ENCODE measurements around the gene ABCD3.

Gene ABCD3

GRCh38 chr1:94537254-94537653 lies 119.1 kb downstream of the ABCD3 start:
- Histone ChIP-seq H3K14ac (ENCODE audit: low read length) (no peak overlapping the region), H2BK120ac (ENCODE audit: insufficient read depth, low read length, poor library complexity) (no peak overlapping the region), H2BK12ac (ENCODE audit: low read length) (no peak overlapping the region), H3K36me3 (ENCODE audit: control insufficient read depth in 1 of 2, insufficient read depth in 2 of 2, low read length in 2 of 2) (peaks cover 25 to 43% of the 10 kb centered on the region in 2 experiments), H3K27me3 (ENCODE audit: insufficient read depth, low read length) (no peaks in the 10 kb centered on the region), H3K79me1 (ENCODE audit: low read length) (peaks cover 12% of the 10 kb centered on the region), H4K12ac (ENCODE audit: low read depth, low read length) (no peak overlapping the region), H2BK5ac (ENCODE audit: low read depth, low read length, poor library complexity) (no peak overlapping the region), H2AK5ac (ENCODE audit: low read length) (no peak overlapping the region), H3K4me1 (ENCODE audit: control insufficient read depth in 1 of 2, insufficient read depth in 2 of 2, low read length in 2 of 2) (peaks cover 12 to 15% of the 10 kb centered on the region in 2 experiments), H3K79me2 (ENCODE audit: control insufficient read depth, insufficient read depth, low read length, poor library complexity) (peaks cover 18% of the 10 kb centered on the region), H3K4me2 (ENCODE audit: low read length) (peak overlapping the region; percentile 40), H3K9me3 (ENCODE audit: insufficient read depth, low read depth, low read length) (peaks cover 1% of the 10 kb centered on the region), H3K4me3 (ENCODE audit: low read depth, low read length) (no peak overlapping the region), H4K8ac (ENCODE audit: low read depth, low read length) (no peak overlapping the region), H3K18ac (ENCODE audit: low read length) (no peak overlapping the region), H3K27ac (ENCODE audit: low read depth, low read length) (no peak overlapping the region), H2AFZ (ENCODE audit: insufficient read depth, low read length, poor library complexity) (no peak overlapping the region), H4K91ac (ENCODE audit: low read depth, low read length) (no peak overlapping the region), H3K23ac (ENCODE audit: low read length) (peak overlapping the region; percentile 55), H3K9ac (ENCODE audit: low read length) (peak overlapping the region; percentile 41), H3K4ac (ENCODE audit: low read depth, low read length) (peak overlapping the region; percentile 3)
- DNase-seq: no peak
- WGBS (ENCODE audit: extremely low coverage, insufficient coverage, insufficient read length): no CpG with 5 or more reads among the region's 6 CpGs

DNA sequence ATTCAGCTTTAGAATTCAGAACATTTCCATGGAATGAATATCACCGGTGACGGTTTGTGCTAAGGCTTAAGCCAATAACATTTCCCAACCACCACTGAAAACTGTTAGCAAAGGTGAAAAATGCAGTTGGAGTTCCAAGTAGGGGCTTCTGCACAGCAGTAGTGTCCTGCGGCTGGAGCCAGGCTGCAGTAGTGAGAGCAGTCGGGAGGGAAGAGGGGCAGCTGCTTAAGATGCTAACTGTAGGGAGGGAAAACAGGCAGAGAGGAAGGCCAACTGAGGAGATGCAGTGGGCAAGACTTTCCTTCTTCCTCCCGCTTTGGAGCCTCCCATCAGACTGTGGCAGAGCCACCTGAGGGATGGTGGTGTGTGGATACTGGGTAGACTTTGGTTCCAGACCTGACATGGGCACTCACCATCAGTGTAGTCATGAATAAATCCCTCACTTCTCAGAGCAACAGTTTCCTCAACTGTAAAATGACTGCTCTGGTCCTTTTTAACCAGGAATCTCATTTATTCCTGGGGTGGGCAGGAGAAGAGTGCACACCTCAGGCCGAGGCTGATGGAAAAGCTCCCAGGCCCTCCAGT lies 120.1 kb downstream of the ABCD3 start:
- H3K23ac ChIP-seq (ENCODE audit: low read length): no peak overlapping the region
- H3K4me1 ChIP-seq (ENCODE audit: control insufficient read depth in 1 of 2, insufficient read depth in 2 of 2, low read length in 2 of 2): peaks cover 12 to 15% of the 10 kb centered on the region in 2 experiments
- H4K91ac ChIP-seq (ENCODE audit: low read depth, low read length): no peak overlapping the region
- H3K36me3 ChIP-seq (ENCODE audit: control insufficient read depth in 1 of 2, insufficient read depth in 2 of 2, low read length in 2 of 2): peaks cover 21 to 34% of the 10 kb centered on the region in 2 experiments
- H3K18ac ChIP-seq (ENCODE audit: low read length): peak overlapping the region; percentile 1
- no peak overlapping the region for H2AK5ac ChIP-seq (ENCODE audit: low read length)
- H2AFZ ChIP-seq (ENCODE audit: insufficient read depth, low read length, poor library complexity): peak overlapping the region; percentile 12
- peak overlapping the region; percentile 9 for H3K9ac ChIP-seq (ENCODE audit: low read length)
- no peak overlapping the region for H2BK12ac ChIP-seq (ENCODE audit: low read length)
- no peak overlapping the region for H3K27ac ChIP-seq (ENCODE audit: low read depth, low read length)
- peak overlapping the region; percentile 22 for H4K8ac ChIP-seq (ENCODE audit: low read depth, low read length)
- peaks cover 1% of the 10 kb centered on the region for H3K9me3 ChIP-seq (ENCODE audit: insufficient read depth, low read depth, low read length)
- H3K4me3 ChIP-seq (ENCODE audit: low read depth, low read length): no peak overlapping the region
- peak overlapping the region; percentile 42 for H3K14ac ChIP-seq (ENCODE audit: low read length)
- peak overlapping the region; percentile 34 for H3K4me2 ChIP-seq (ENCODE audit: low read length)
- no peak overlapping the region for H2BK120ac ChIP-seq (ENCODE audit: insufficient read depth, low read length, poor library complexity)
- H3K27me3 ChIP-seq (ENCODE audit: insufficient read depth, low read length): no peaks in the 10 kb centered on the region
- peaks cover 19% of the 10 kb centered on the region for H3K79me2 ChIP-seq (ENCODE audit: control insufficient read depth, insufficient read depth, low read length, poor library complexity)
- peaks cover 15% of the 10 kb centered on the region for H3K79me1 ChIP-seq (ENCODE audit: low read length)
- no CpG with 5 or more reads among the region's 6 CpGs for WGBS (ENCODE audit: extremely low coverage, insufficient coverage, insufficient read length)
- DNase-seq: peak; percentile 31 to 50
- peak overlapping the region; percentile 80 for H3K4ac ChIP-seq (ENCODE audit: low read depth, low read length)
- no peak overlapping the region for H4K12ac ChIP-seq (ENCODE audit: low read depth, low read length)
- H2BK5ac ChIP-seq (ENCODE audit: low read depth, low read length, poor library complexity): no peak overlapping the region

- Histone ChIP-seq H3K4me3 (ENCODE audit: low read depth, low read length) (peak overlapping the region; percentile 34), H3K27ac (ENCODE audit: low read depth, low read length) (no peak overlapping the region), H3K4me2 (ENCODE audit: low read length) (peak overlapping the region; percentile 59), H3K9ac (ENCODE audit: low read length) (no peak overlapping the region), H4K91ac (ENCODE audit: low read depth, low read length) (no peak overlapping the region), H3K14ac (ENCODE audit: low read length) (no peak overlapping the region), H3K4me1 (ENCODE audit: control insufficient read depth in 1 of 2, insufficient read depth in 2 of 2, low read length in 2 of 2) (peaks cover 15% of the 10 kb centered on the region in 2 experiments), H3K27me3 (ENCODE audit: insufficient read depth, low read length) (no peaks in the 10 kb centered on the region), H2AFZ (ENCODE audit: insufficient read depth, low read length, poor library complexity) (no peak overlapping the region), H3K36me3 (ENCODE audit: control insufficient read depth in 1 of 2, insufficient read depth in 2 of 2, low read length in 2 of 2) (peaks cover 21 to 32% of the 10 kb centered on the region in 2 experiments), H3K4ac (ENCODE audit: low read depth, low read length) (peak overlapping the region; percentile 64), H3K79me2 (ENCODE audit: control insufficient read depth, insufficient read depth, low read length, poor library complexity) (peaks cover 19% of the 10 kb centered on the region), H4K8ac (ENCODE audit: low read depth, low read length) (no peak overlapping the region), H3K18ac (ENCODE audit: low read length) (no peak overlapping the region), H2BK12ac (ENCODE audit: low read length) (no peak overlapping the region), H3K9me3 (ENCODE audit: insufficient read depth, low read depth, low read length) (peaks cover 1% of the 10 kb centered on the region), H2BK5ac (ENCODE audit: low read depth, low read length, poor library complexity) (no peak overlapping the region), H3K79me1 (ENCODE audit: low read length) (peaks cover 15% of the 10 kb centered on the region), H2BK120ac (ENCODE audit: insufficient read depth, low read length, poor library complexity) (no peak overlapping the region), H2AK5ac (ENCODE audit: low read length) (no peak overlapping the region), H4K12ac (ENCODE audit: low read depth, low read length) (no peak overlapping the region), H3K23ac (ENCODE audit: low read length) (no peak overlapping the region)
- DNase-seq: no peak
- no CpG with 5 or more reads among the region's 3 CpGs for WGBS (ENCODE audit: extremely low coverage, insufficient coverage, insufficient read length)
These were observed 121.3 kb downstream of the ABCD3 start for GRCh38 chr1:94539496-94539895.

DNA sequence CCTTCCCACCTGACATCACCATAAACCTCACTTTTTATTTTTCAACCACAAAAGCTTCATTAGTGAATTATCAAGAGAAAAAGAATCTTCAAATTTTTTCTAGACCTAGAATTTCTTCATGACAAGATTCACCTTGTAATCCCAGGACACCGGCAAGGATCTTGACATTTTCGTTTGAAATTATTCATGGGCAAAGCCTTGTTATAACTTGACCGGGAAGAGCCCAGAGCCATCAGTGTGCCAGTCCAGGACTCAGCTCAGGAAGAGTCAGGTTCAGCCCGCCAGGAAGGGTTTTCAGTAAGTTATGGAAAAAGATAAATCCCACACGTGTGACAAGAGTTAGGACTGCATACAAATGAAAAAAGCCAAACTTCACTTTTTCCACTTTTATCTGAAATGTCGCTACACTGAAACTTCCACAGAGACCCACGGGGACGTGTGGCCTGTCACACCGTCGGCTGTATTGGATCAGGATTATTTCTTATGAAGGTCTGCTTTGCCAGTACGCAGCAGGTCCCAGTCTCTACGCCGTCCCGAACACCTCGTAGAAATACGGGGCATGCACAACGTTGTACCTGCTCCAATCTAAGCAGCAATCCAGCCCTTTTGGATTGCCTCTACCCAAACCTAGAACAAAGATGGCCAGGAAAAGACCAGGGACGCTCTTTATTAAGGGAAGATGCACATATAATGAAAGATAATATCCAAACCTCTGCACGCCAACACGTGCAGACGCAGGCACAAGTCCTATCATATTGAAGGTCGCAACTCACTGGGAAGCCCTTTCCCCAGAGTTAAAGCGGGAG lies 122.5 kb downstream of the ABCD3 start:
- H3K9ac ChIP-seq (ENCODE audit: low read length): peak overlapping the region; percentile 96
- peaks cover 17% of the 10 kb centered on the region for H3K79me1 ChIP-seq (ENCODE audit: low read length)
- H2AFZ ChIP-seq (ENCODE audit: insufficient read depth, low read length, poor library complexity): peak overlapping the region; percentile 71
- peak overlapping the region; percentile 83 for H3K27ac ChIP-seq (ENCODE audit: low read depth, low read length)
- WGBS (ENCODE audit: extremely low coverage, insufficient coverage, insufficient read length): no CpG with 5 or more reads among the region's 23 CpGs
- peak overlapping the region; percentile 98 for H2BK5ac ChIP-seq (ENCODE audit: low read depth, low read length, poor library complexity)
- peaks cover 18% of the 10 kb centered on the region for H3K79me2 ChIP-seq (ENCODE audit: control insufficient read depth, insufficient read depth, low read length, poor library complexity)
- H4K91ac ChIP-seq (ENCODE audit: low read depth, low read length): peak overlapping the region; percentile 83
- H3K36me3 ChIP-seq (ENCODE audit: control insufficient read depth in 1 of 2, insufficient read depth in 2 of 2, low read length in 2 of 2): peaks cover 13 to 21% of the 10 kb centered on the region in 2 experiments
- peak overlapping the region; percentile 97 for H2BK120ac ChIP-seq (ENCODE audit: insufficient read depth, low read length, poor library complexity)
- no peak overlapping the region for H3K14ac ChIP-seq (ENCODE audit: low read length)
- H2BK12ac ChIP-seq (ENCODE audit: low read length): no peak overlapping the region
- H3K27me3 ChIP-seq (ENCODE audit: insufficient read depth, low read length): no peaks in the 10 kb centered on the region
- peaks cover 15% of the 10 kb centered on the region in 2 experiments for H3K4me1 ChIP-seq (ENCODE audit: control insufficient read depth in 1 of 2, insufficient read depth in 2 of 2, low read length in 2 of 2)
- H2AK5ac ChIP-seq (ENCODE audit: low read length): no peak overlapping the region
- peak overlapping the region; percentile 100 for H3K4ac ChIP-seq (ENCODE audit: low read depth, low read length)
- peak overlapping the region; percentile 59 for H3K4me2 ChIP-seq (ENCODE audit: low read length)
- no peak overlapping the region for H3K23ac ChIP-seq (ENCODE audit: low read length)
- DNase-seq: peak in 1 of 2 donors; percentile 9
- no peak overlapping the region for H4K8ac ChIP-seq (ENCODE audit: low read depth, low read length)
- peaks cover 1% of the 10 kb centered on the region for H3K9me3 ChIP-seq (ENCODE audit: insufficient read depth, low read depth, low read length)
- H3K4me3 ChIP-seq (ENCODE audit: low read depth, low read length): peak overlapping the region; percentile 95
- H3K18ac ChIP-seq (ENCODE audit: low read length): peak overlapping the region; percentile 97
- H4K12ac ChIP-seq (ENCODE audit: low read depth, low read length): no peak overlapping the region

Data from trophoblast cell (in vitro differentiated cells and primary cell).